ENCODE results near the gene CEACAM19.

GRCh38 chr19:44689290-44690130, 18.2 kb downstream of the CEACAM19 start:
- TF ChIP-seq, protein P1, sequence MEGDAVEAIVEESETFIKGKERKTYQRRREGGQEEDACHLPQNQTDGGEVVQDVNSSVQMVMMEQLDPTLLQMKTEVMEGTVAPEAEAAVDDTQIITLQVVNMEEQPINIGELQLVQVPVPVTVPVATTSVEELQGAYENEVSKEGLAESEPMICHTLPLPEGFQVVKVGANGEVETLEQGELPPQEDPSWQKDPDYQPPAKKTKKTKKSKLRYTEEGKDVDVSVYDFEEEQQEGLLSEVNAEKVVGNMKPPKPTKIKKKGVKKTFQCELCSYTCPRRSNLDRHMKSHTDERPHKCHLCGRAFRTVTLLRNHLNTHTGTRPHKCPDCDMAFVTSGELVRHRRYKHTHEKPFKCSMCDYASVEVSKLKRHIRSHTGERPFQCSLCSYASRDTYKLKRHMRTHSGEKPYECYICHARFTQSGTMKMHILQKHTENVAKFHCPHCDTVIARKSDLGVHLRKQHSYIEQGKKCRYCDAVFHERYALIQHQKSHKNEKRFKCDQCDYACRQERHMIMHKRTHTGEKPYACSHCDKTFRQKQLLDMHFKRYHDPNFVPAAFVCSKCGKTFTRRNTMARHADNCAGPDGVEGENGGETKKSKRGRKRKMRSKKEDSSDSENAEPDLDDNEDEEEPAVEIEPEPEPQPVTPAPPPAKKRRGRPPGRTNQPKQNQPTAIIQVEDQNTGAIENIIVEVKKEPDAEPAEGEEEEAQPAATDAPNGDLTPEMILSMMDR (IDR thresholded peaks at IDR 0.05), result peak; percentile 90 to 96 (median 94)
- TF ChIP-seq POLR2A (IDR thresholded peaks at IDR 0.05), result no peak

Data from heart left ventricle (tissue), 13 donors.